Neural progenitor cell (in vitro differentiated cells): Measurements from ENCODE around the gene GPD1L. TPM values are rescaled to one million over a fixed set of nuclear protein-coding genes. Genes with fewer than 3 reads are reported as not detected.

Experiments used
- DNase-seq: peaks from one replicate; pipeline ENCODE4 v3.0.0-alpha.2; 2016; ENCODE audit warnings: low spot score
- H2AFZ ChIP-seq: fragments of 200-600 bp; sonication (generic); replicated peaks from 2 replicates; pipeline ENCODE4 v1.6.1; 2016; ENCODE audit warnings: antibody characterized with exemption
- H3F3A ChIP-seq: fragments of 200-600 bp; sonication (generic); 2 replicates; pipeline ENCODE4 v1.6.1; 2016; ENCODE audit warnings: antibody characterized with exemption, low read depth
- H3K27ac ChIP-seq: fragments of 200-600 bp; sonication (generic); 2 replicates; pipeline ENCODE4 v1.5.1; 2016; ENCODE audit warnings: mild to moderate bottlenecking
- H3K27me3 ChIP-seq: fragments of 200-600 bp; sonication (generic); 2 replicates; pipeline ENCODE4 v1.6.1; 2016; ENCODE audit warnings: mild to moderate bottlenecking, moderate library complexity
- H3K36me3 ChIP-seq: fragments of 200-600 bp; sonication (generic); 2 replicates; pipeline ENCODE4 v1.5.1; 2016
- H3K4me1 ChIP-seq: fragments of 200-600 bp; sonication (generic); 2 replicates; pipeline ENCODE4 v1.6.1; 2016; ENCODE audit warnings: mixed run types
- H3K4me2 ChIP-seq: fragments of 200-600 bp; sonication (generic); 2 replicates; pipeline ENCODE4 v1.6.1; 2016
- H3K4me3 ChIP-seq: fragments of 200-600 bp; sonication (generic); 2 replicates; pipeline ENCODE4 v1.5.1; 2016
- H3K79me2 ChIP-seq: fragments of 200-600 bp; sonication (generic); 2 replicates; pipeline ENCODE4 v1.6.1; 2016; ENCODE audit warnings: low read depth
- H3K9ac ChIP-seq: fragments of 200-600 bp; sonication (generic); 2 replicates; pipeline ENCODE4 v1.6.1; 2016
- H3K9me3 ChIP-seq: fragments of 200-600 bp; sonication (generic); 2 replicates; pipeline ENCODE4 v1.5.1; 2016; ENCODE audit warnings: low read depth
- H4K20me1 ChIP-seq: fragments of 200-600 bp; sonication (generic); 2 replicates; pipeline ENCODE4 v1.6.1; 2016; ENCODE audit warnings: low read depth
- H3K27ac Mint-ChIP-seq: 3 replicates; pipeline ENCODE4 v1.8.0; 2021; ENCODE audit warnings: mixed read lengths
- H3K27me3 Mint-ChIP-seq: 2 replicates; pipeline ENCODE4 v1.8.0; 2022; ENCODE audit warnings: low read depth, mild to moderate bottlenecking, inconsistent platforms, moderate library complexity, mixed read lengths; ENCODE audit not compliant: insufficient read depth
- H3K36me3 Mint-ChIP-seq: 3 replicates; pipeline ENCODE4 v1.8.0; 2021; ENCODE audit warnings: mixed read lengths
- H3K4me1 Mint-ChIP-seq: 3 replicates; pipeline ENCODE4 v1.8.0; 2021; ENCODE audit warnings: mixed read lengths
- H3K4me3 Mint-ChIP-seq: 3 replicates; pipeline ENCODE4 v1.8.0; 2021; ENCODE audit warnings: mild to moderate bottlenecking, moderate library complexity, mixed read lengths
- H3K9me3 Mint-ChIP-seq: 3 replicates; pipeline ENCODE4 v1.8.0; 2020; ENCODE audit warnings: mixed read lengths
- CTCF ChIP-seq: fragments of 200-600 bp; sonication (generic); IDR thresholded peaks from 2 replicates; pipeline ENCODE4 v1.5.1; 2017; ENCODE audit warnings: antibody characterized with exemption, mild to moderate bottlenecking
- EZH2 ChIP-seq: fragments of 200-600 bp; sonication (generic); IDR thresholded peaks from 2 replicates; pipeline ENCODE4 v1.6.1; 2017; ENCODE audit warnings: antibody characterized with exemption, mild to moderate bottlenecking, moderate library complexity
- EZH2phosphoT487 ChIP-seq: fragments of 200-600 bp; sonication (generic); IDR thresholded peaks from 2 replicates; pipeline ENCODE4 v1.6.1; 2017; ENCODE audit warnings: antibody characterized with exemption
- total RNA-seq: library from RNA; depleted of rRNA; stranded (reverse); fragments of >200 nt; gene quantifications from 2 replicates; pipeline ENCODE4 v1.2.3, GENCODE V29; 2015; ENCODE audit warnings: low replicate concordance

Gene GPD1L
- total RNA-seq, 1 donor from 2014 or later = 5.6 TPM

GRCh38 chr3:32078864-32079263 is 27.6 kb upstream of the GPD1L start:
- Mint-ChIP-seq H3K9me3 (no peaks in the 10 kb centered on the region), H3K36me3 (no peaks in the 10 kb centered on the region), H3K27me3 (no peaks in the 10 kb centered on the region), H3K4me1 (peaks cover 5% of the 10 kb centered on the region), H3K4me3 (no peak overlapping the region), H3K27ac (no peak overlapping the region)
- Histone ChIP-seq H3K36me3 (no peaks in the 10 kb centered on the region), H3K4me3 (no peak overlapping the region), H2AFZ (no peak overlapping the region), H3F3A (no peaks in the 10 kb centered on the region), H3K27ac (no peak overlapping the region), H4K20me1 (no peaks in the 10 kb centered on the region), H3K4me1 (no peaks in the 10 kb centered on the region), H3K27me3 (no peaks in the 10 kb centered on the region), H3K9ac (no peak overlapping the region), H3K79me2 (no peaks in the 10 kb centered on the region), H3K9me3 (no peaks in the 10 kb centered on the region), H3K4me2 (no peak overlapping the region)
- DNase-seq = no peak
- TF ChIP-seq CTCF (no peak), EZH2phosphoT487 (no peak), EZH2 (no peak)

GRCh38 chr3:32082721-32083120 is 23.7 kb upstream of the GPD1L start:
- Histone ChIP-seq H3K9ac (no peak overlapping the region), H3F3A (no peaks in the 10 kb centered on the region), H3K27me3 (no peaks in the 10 kb centered on the region), H3K27ac (no peak overlapping the region), H3K9me3 (no peaks in the 10 kb centered on the region), H3K4me2 (no peak overlapping the region), H2AFZ (no peak overlapping the region), H3K4me3 (no peak overlapping the region), H3K79me2 (no peaks in the 10 kb centered on the region), H3K4me1 (no peaks in the 10 kb centered on the region), H4K20me1 (no peaks in the 10 kb centered on the region), H3K36me3 (no peaks in the 10 kb centered on the region)
- Mint-ChIP-seq H3K27me3 (peaks cover 6% of the 10 kb centered on the region), H3K4me1 (no peaks in the 10 kb centered on the region), H3K36me3 (no peaks in the 10 kb centered on the region), H3K27ac (no peak overlapping the region), H3K9me3 (peaks cover 3% of the 10 kb centered on the region), H3K4me3 (no peak overlapping the region)
- DNase-seq = no peak
- TF ChIP-seq CTCF = no peak
- no peak for TF ChIP-seq EZH2phosphoT487
- no peak for TF ChIP-seq EZH2

- Mint-ChIP-seq H3K27ac (no peak overlapping the region), H3K36me3 (no peaks in the 10 kb centered on the region), H3K9me3 (peaks cover 3% of the 10 kb centered on the region), H3K27me3 (peaks cover 6% of the 10 kb centered on the region), H3K4me3 (no peak overlapping the region), H3K4me1 (no peaks in the 10 kb centered on the region)
- Histone ChIP-seq H3K9ac (no peak overlapping the region), H3K4me1 (no peaks in the 10 kb centered on the region), H3K27ac (no peak overlapping the region), H3K27me3 (no peaks in the 10 kb centered on the region), H4K20me1 (no peaks in the 10 kb centered on the region), H2AFZ (no peak overlapping the region), H3K9me3 (no peaks in the 10 kb centered on the region), H3K79me2 (no peaks in the 10 kb centered on the region), H3F3A (no peaks in the 10 kb centered on the region), H3K4me3 (no peak overlapping the region), H3K36me3 (no peaks in the 10 kb centered on the region), H3K4me2 (no peak overlapping the region)
- TF ChIP-seq EZH2phosphoT487 (no peak), EZH2 (no peak)
- DNase-seq = no peak
Observed at GRCh38 chr3:32083702-32084270, 22.6 kb upstream of the GPD1L start.

GRCh38 chr3:32084870-32085269 is 21.6 kb upstream of the GPD1L start:
- no peak overlapping the region for H3K4me3 Mint-ChIP-seq
- Histone ChIP-seq H3K4me1 (no peaks in the 10 kb centered on the region), H3K4me2 (no peak overlapping the region), H3K9ac (no peak overlapping the region), H3F3A (no peaks in the 10 kb centered on the region), H3K4me3 (no peak overlapping the region), H3K27me3 (no peaks in the 10 kb centered on the region), H3K27ac (no peak overlapping the region), H4K20me1 (no peaks in the 10 kb centered on the region), H3K79me2 (no peaks in the 10 kb centered on the region), H2AFZ (no peak overlapping the region), H3K36me3 (no peaks in the 10 kb centered on the region), H3K9me3 (no peaks in the 10 kb centered on the region)
- H3K27me3 Mint-ChIP-seq = peaks cover 6% of the 10 kb centered on the region
- DNase-seq = no peak
- H3K4me1 Mint-ChIP-seq = no peaks in the 10 kb centered on the region
- no peak for TF ChIP-seq EZH2
- TF ChIP-seq CTCF = no peak
- no peak for TF ChIP-seq EZH2phosphoT487
- H3K9me3 Mint-ChIP-seq = peaks cover 11% of the 10 kb centered on the region
- H3K36me3 Mint-ChIP-seq = no peaks in the 10 kb centered on the region
- no peak overlapping the region for H3K27ac Mint-ChIP-seq
